Mesenchymal stem cell (in vitro differentiated cells and primary cell): ENCODE measurements around the gene BCR.

ENCODE experiments used
- DNase-seq: peaks from one replicate; pipeline ENCODE4 v3.0.0-alpha.2; 2013
- H2AFZ ChIP-seq: one replicate; pipeline ENCODE4 v1.6.1; 2013; ENCODE audit warnings: low read depth, mild to moderate bottlenecking, control low read depth, inconsistent platforms, low read length, moderate library complexity
- H2AK5ac ChIP-seq: 2 replicates; pipeline ENCODE4 v1.6.1; 2013; ENCODE audit warnings: low read length, moderate library complexity, mild to moderate bottlenecking, inconsistent platforms; ENCODE audit not compliant: severe bottlenecking
- H2BK120ac ChIP-seq: one replicate; pipeline ENCODE4 v1.6.1; 2013; ENCODE audit warnings: low read depth, mild to moderate bottlenecking, inconsistent platforms, low read length, moderate library complexity
- H2BK12ac ChIP-seq, 2 experiments: one replicate each; pipeline ENCODE4 v1.6.1; 2013; ENCODE audit warnings: inconsistent platforms in 2 of 2, low read length in 2 of 2, mild to moderate bottlenecking in 2 of 2, moderate library complexity in 2 of 2, control low read depth in 1 of 2
- H2BK15ac ChIP-seq: one replicate; pipeline ENCODE4 v1.6.1; 2013; ENCODE audit warnings: mild to moderate bottlenecking, low read depth, inconsistent platforms; ENCODE audit not compliant: poor library complexity, severe bottlenecking
- H2BK5ac ChIP-seq: 2 replicates; pipeline ENCODE4 v1.6.1; 2013; ENCODE audit warnings: low read depth, mild to moderate bottlenecking, low read length, control low read depth, inconsistent platforms; ENCODE audit not compliant: poor library complexity, severe bottlenecking
- H3K14ac ChIP-seq, 2 experiments: one replicate each; pipeline ENCODE4 v1.6.1; 2013; ENCODE audit warnings: inconsistent platforms in 2 of 2, low read length in 2 of 2, control low read depth in 1 of 2, mild to moderate bottlenecking in 1 of 2, moderate library complexity in 1 of 2
- H3K18ac ChIP-seq, 2 experiments: one replicate each; pipeline ENCODE4 v1.6.1; 2013; ENCODE audit warnings: inconsistent platforms in 2 of 2, low read length in 2 of 2, control low read depth in 1 of 2, low read depth in 1 of 2, mild to moderate bottlenecking in 1 of 2
- H3K23ac ChIP-seq, 2 experiments: one replicate each; pipeline ENCODE4 v1.6.1; 2013; ENCODE audit warnings: inconsistent platforms in 2 of 2, low read length in 2 of 2, mild to moderate bottlenecking in 2 of 2, moderate library complexity in 2 of 2, control low read depth in 1 of 2
- H3K27ac ChIP-seq: 2 replicates; pipeline ENCODE4 v1.5.1; 2013; ENCODE audit warnings: mild to moderate bottlenecking, moderate library complexity, low read length, control low read depth, inconsistent platforms; ENCODE audit not compliant: poor library complexity, severe bottlenecking
- H3K27me3 ChIP-seq, 2 experiments: 2 replicates each; pipeline versions ENCODE4 v1.6.1 to v1.7.0; 2013; ENCODE audit warnings: low read length in 2 of 2, mild to moderate bottlenecking in 2 of 2, moderate library complexity in 2 of 2, control low read depth in 1 of 2, inconsistent platforms in 1 of 2; ENCODE audit not compliant: control insufficient read depth in 1 of 2, insufficient read depth in 1 of 2
- H3K36me3 ChIP-seq, 2 experiments: 2 replicates each; pipeline versions ENCODE4 v1.6.1 to v1.7.0; 2013; ENCODE audit warnings: low read length in 2 of 2, control low read depth in 1 of 2, inconsistent platforms in 1 of 2, low read depth in 1 of 2, mild to moderate bottlenecking in 1 of 2; ENCODE audit not compliant: insufficient read depth in 2 of 2, control insufficient read depth in 1 of 2
- H3K4ac ChIP-seq, 2 experiments: one replicate each; pipeline ENCODE4 v1.6.1; 2013; ENCODE audit warnings: inconsistent platforms in 2 of 2, low read length in 2 of 2, mild to moderate bottlenecking in 2 of 2, moderate library complexity in 2 of 2, control low read depth in 1 of 2, low read depth in 1 of 2
- H3K4me1 ChIP-seq: 2 replicates; pipeline ENCODE4 v1.6.1; 2013; ENCODE audit warnings: low read depth, low read length, control low read depth; ENCODE audit not compliant: control insufficient read depth, insufficient read depth
- H3K4me2 ChIP-seq: 2 replicates; pipeline ENCODE4 v1.6.1; 2013; ENCODE audit warnings: low read length, mild to moderate bottlenecking, inconsistent platforms; ENCODE audit not compliant: poor library complexity, severe bottlenecking
- H3K4me3 ChIP-seq, 2 experiments: 2 replicates each; pipeline versions ENCODE4 v1.5.1 to v1.7.0; 2013; ENCODE audit warnings: low read length in 2 of 2, mild to moderate bottlenecking in 2 of 2, control low read depth in 1 of 2, low read depth in 1 of 2; ENCODE audit not compliant: insufficient read depth in 1 of 2
- H3K79me1 ChIP-seq: replicated peaks from 2 replicates; pipeline ENCODE4 v1.6.1; 2013; ENCODE audit warnings: mild to moderate bottlenecking, control low read depth, low read length, inconsistent platforms; ENCODE audit not compliant: poor library complexity, severe bottlenecking
- H3K9ac ChIP-seq: 2 replicates; pipeline ENCODE4 v1.7.0; 2013; ENCODE audit warnings: mild to moderate bottlenecking, low read length, moderate library complexity
- H3K9me3 ChIP-seq: 2 replicates; pipeline ENCODE4 v1.7.0; 2013; ENCODE audit warnings: mild to moderate bottlenecking, low read length; ENCODE audit not compliant: control insufficient read depth
- H4K8ac ChIP-seq: one replicate; pipeline ENCODE4 v1.6.1; 2013; ENCODE audit warnings: inconsistent platforms, mild to moderate bottlenecking, low read length, moderate library complexity
- H4K91ac ChIP-seq: one replicate; pipeline ENCODE4 v1.6.1; 2013; ENCODE audit warnings: mild to moderate bottlenecking, low read length, inconsistent platforms
- WGBS: methylation state at CpG from one replicate; pipeline ENCODE4 v1.1.7; 2013; ENCODE audit warnings: mixed read lengths; 5-methylcytosine and 5-hydroxymethylcytosine counted together

Gene BCR

DNA sequence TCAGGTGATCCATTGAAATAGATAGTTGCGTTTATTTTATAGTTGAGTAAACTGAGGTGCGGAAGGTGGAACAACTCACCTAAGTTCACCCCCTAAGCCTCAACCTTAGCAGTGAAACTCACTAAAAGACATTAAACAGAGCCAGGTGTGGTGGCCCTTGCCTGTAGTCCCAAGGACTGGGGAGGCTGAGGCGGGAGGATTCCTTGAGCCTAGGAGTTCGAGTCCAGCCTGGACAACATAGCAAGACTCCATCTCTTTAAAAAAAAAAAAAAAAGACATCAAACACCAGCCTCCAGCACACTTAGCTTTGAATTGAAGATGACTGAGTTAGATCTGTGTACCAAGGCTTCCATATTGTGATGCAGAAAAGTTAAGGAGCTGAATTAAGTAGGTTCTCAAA is 35.9 kb upstream of the BCR start:
- peaks cover 2% of the 10 kb centered on the region for H3K79me1 ChIP-seq
- H2AK5ac ChIP-seq, result no peak overlapping the region
- H3K4me3 ChIP-seq, result peak overlapping the region in 1 of 2 experiments; percentile 83
- H2BK15ac ChIP-seq, result no peak overlapping the region
- DNase-seq, result no peak
- no peak overlapping the region for H3K23ac ChIP-seq
- H3K14ac ChIP-seq, result no peak overlapping the region
- H3K27ac ChIP-seq, result no peak overlapping the region
- no peak overlapping the region for H2BK5ac ChIP-seq
- no peak overlapping the region for H3K4ac ChIP-seq
- H2AFZ ChIP-seq, result no peak overlapping the region
- 100% methylated on average over 2 of the region's 4 CpGs for WGBS
- no peak overlapping the region for H4K8ac ChIP-seq
- no peak overlapping the region for H4K91ac ChIP-seq
- no peak overlapping the region for H2BK12ac ChIP-seq
- peak overlapping the region; percentile 50 for H3K4me2 ChIP-seq
- H3K9me3 ChIP-seq, result no peaks in the 10 kb centered on the region
- no peak overlapping the region for H2BK120ac ChIP-seq
- peaks cover 0 to 5% of the 10 kb centered on the region in 2 experiments for H3K36me3 ChIP-seq
- peaks cover 25% of the 10 kb centered on the region for H3K4me1 ChIP-seq
- H3K27me3 ChIP-seq, result no peaks in the 10 kb centered on the region
- H3K18ac ChIP-seq, result no peak overlapping the region
- peak overlapping the region; percentile 51 for H3K9ac ChIP-seq

GRCh38 chr22:23144932-23145877 is 35.1 kb upstream of the BCR start, which contains the start of gene RAB36:
Gene RAB36 (plus strand): TSS chr22:23145477. CDS start chr22:23146617, 1,140 bp downstream.
- H3K4me2 ChIP-seq, result peak within 1 kb of the TSS; percentile 94
- H3K4me1 ChIP-seq, result peaks cover 29% of the 10 kb centered on the region
- no peak within 1 kb of the TSS for H2BK120ac ChIP-seq
- H3K23ac ChIP-seq, result no peak within 1 kb of the TSS
- no peak within 1 kb of the TSS for H2BK5ac ChIP-seq
- H4K8ac ChIP-seq, result peak within 1 kb of the TSS; percentile 55
- peak; percentile 96 for DNase-seq
- no peaks in the 10 kb centered on the region for H3K9me3 ChIP-seq
- H3K36me3 ChIP-seq, result peaks cover 6 to 11% of the 10 kb centered on the region in 2 experiments
- peaks cover 2% of the 10 kb centered on the region for H3K79me1 ChIP-seq
- H3K4me3 ChIP-seq, result peak within 1 kb of the TSS; percentile 68 to 83
- 14% methylated on average over 62 of the region's 62 CpGs for WGBS
- H2AFZ ChIP-seq, result peak within 1 kb of the TSS; percentile 72
- peak within 1 kb of the TSS in 1 of 2 experiments; percentile 50 for H3K18ac ChIP-seq
- no peaks in the 10 kb centered on the region for H3K27me3 ChIP-seq
- H2BK15ac ChIP-seq, result peak within 1 kb of the TSS; percentile 55
- H3K9ac ChIP-seq, result peak within 1 kb of the TSS; percentile 95
- peak within 1 kb of the TSS; percentile 11 for H3K27ac ChIP-seq
- H2AK5ac ChIP-seq, result no peak within 1 kb of the TSS
- H3K4ac ChIP-seq, result no peak within 1 kb of the TSS
- peak within 1 kb of the TSS; percentile 37 for H4K91ac ChIP-seq
- no peak within 1 kb of the TSS for H2BK12ac ChIP-seq
- no peak within 1 kb of the TSS for H3K14ac ChIP-seq

DNA sequence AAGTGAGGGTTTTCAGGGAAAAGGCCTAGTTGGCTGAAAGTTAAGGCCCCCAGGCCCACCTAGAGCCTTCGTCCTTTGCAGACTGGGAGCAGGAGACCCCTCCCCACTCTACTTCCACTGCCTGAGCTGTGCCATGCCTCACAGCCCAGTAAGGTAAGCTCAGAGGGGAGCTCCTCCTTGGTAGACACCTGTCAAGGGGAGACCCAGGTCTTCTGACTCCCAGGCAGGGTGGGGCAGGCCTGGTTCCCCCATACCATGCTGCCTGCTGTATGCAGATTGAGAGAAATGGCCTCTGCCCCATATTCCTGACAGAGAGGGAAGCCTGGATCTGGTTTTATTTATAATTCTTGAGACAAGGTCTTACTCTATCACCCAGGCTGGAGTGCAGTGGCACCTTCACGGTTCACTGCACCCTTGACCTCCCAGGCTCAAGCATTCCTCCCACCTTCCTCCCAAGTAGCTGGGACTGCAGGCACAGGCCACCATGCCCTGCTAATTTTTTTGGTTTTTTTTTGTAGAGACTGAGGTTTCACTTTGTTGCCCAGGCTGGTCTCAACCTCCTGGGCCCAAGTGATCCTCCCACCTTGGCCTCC is 34.3 kb upstream of the BCR start:
- H3K36me3 ChIP-seq, result peaks cover 9 to 17% of the 10 kb centered on the region in 2 experiments
- H2AK5ac ChIP-seq, result no peak overlapping the region
- no peak overlapping the region for H2BK12ac ChIP-seq
- H3K79me1 ChIP-seq, result peaks cover 2% of the 10 kb centered on the region
- H3K4ac ChIP-seq, result no peak overlapping the region
- H4K91ac ChIP-seq, result peak overlapping the region; percentile 37
- no peak overlapping the region for H3K14ac ChIP-seq
- peak overlapping the region; percentile 1 for H2AFZ ChIP-seq
- H4K8ac ChIP-seq, result peak overlapping the region; percentile 55
- no peak overlapping the region for H2BK120ac ChIP-seq
- H3K4me2 ChIP-seq, result peak overlapping the region; percentile 94
- WGBS, result 96% methylated on average over 2 of the region's 2 CpGs
- H3K27ac ChIP-seq, result peak overlapping the region; percentile 11
- H3K4me3 ChIP-seq, result peak overlapping the region; percentile 68 to 83
- H2BK15ac ChIP-seq, result peak overlapping the region; percentile 55
- no peak overlapping the region for H3K23ac ChIP-seq
- H3K9ac ChIP-seq, result peak overlapping the region; percentile 95
- peaks cover 29% of the 10 kb centered on the region for H3K4me1 ChIP-seq
- no peaks in the 10 kb centered on the region for H3K27me3 ChIP-seq
- H2BK5ac ChIP-seq, result no peak overlapping the region
- DNase-seq, result no peak
- H3K9me3 ChIP-seq, result no peaks in the 10 kb centered on the region
- H3K18ac ChIP-seq, result peak overlapping the region in 1 of 2 experiments; percentile 50
